GM12878 (cell line): Measurements from ENCODE around the gene RGR. TPM values are rescaled to one million over a fixed set of nuclear protein-coding genes. Genes with fewer than 3 reads are reported as not detected.

Experiments used
- ATAC-seq: fragments of 200-7000 bp; cut with Tn5 transposase; 3 replicates; pipeline ENCODE4 v1.9.1; 2020; ENCODE audit warnings: mild to moderate bottlenecking, moderate library complexity
- BruUV-seq: library from RNA; stranded (reverse); fragments of 400-500 nt; replicated peaks from 2 replicates; lab custom pipeline; 2021; lab: Mats Ljungman, UMichigan
- CTCF ChIA-PET: fragments of 300-600 bp; sonication (Branson Sonifier 250); formaldehyde crosslinking; extraction: SDS; loops from one replicate; lab custom pipeline; 2021; ENCODE audit warnings: inconsistent platforms; lab: Yijun Ruan, JAX
- POLR2A ChIA-PET: fragments of 350-600 bp; formaldehyde crosslinking; extraction: SDS; loops from one replicate; lab custom pipeline; 2021; ENCODE audit warnings: inconsistent platforms; lab: Charles Lee
- RAD21 ChIA-PET: fragments of 300-600 bp; sonication (Branson Sonifier 250); formaldehyde crosslinking; loops from one replicate; lab custom pipeline; 2023; ENCODE audit warnings: antibody characterized with exemption; ENCODE audit not compliant: unreplicated experiment; lab: Charles Lee
- SMC1A ChIA-PET: fragments of 300-600 bp; sonication (Branson Sonifier 250); formaldehyde crosslinking; loops from one replicate; lab custom pipeline; 2023; ENCODE audit not compliant: unreplicated experiment, uncharacterized antibody; lab: Charles Lee
- DNase-seq: peaks from one replicate; pipeline ENCODE4 v3.0.0-alpha.2; 2011; ENCODE audit warnings: low read depth, low spot score
- FAIRE-seq: peaks from 3 replicates; lab custom pipeline; 2011; peaks lifted over from hg19 to GRCh38; lab: Jason Lieb, UNC
- H2AFZ ChIP-seq: 2 replicates; pipeline ENCODE4 v1.6.0; 2011; ENCODE audit warnings: low read depth, low read length, control low read depth; ENCODE audit not compliant: control insufficient read depth
- H3K27ac ChIP-seq: 2 replicates; pipeline ENCODE4 v1.5.1; 2011; ENCODE audit warnings: control low read depth; ENCODE audit not compliant: control insufficient read depth, insufficient read depth
- H3K27me3 ChIP-seq, 2 experiments: replicated peaks in 1 of 2; 2 replicates each; pipeline versions ENCODE4 v1.6.0 to v1.6.1; 2011; ENCODE audit warnings: low read length in 1 of 2; ENCODE audit not compliant: control insufficient read depth in 2 of 2, insufficient read depth in 2 of 2
- H3K36me3 ChIP-seq, 2 experiments: 2 replicates each; pipeline ENCODE4 v1.5.1; 2011; ENCODE audit warnings: low read length in 1 of 2; ENCODE audit not compliant: control insufficient read depth in 2 of 2, insufficient read depth in 2 of 2
- H3K4me1 ChIP-seq: 2 replicates; pipeline ENCODE4 v1.6.1; 2011; ENCODE audit warnings: mild to moderate bottlenecking, low read length, moderate library complexity, mixed read lengths; ENCODE audit not compliant: control insufficient read depth, insufficient read depth
- H3K4me2 ChIP-seq: 2 replicates; pipeline ENCODE4 v1.6.0; 2011; ENCODE audit warnings: control low read depth; ENCODE audit not compliant: control insufficient read depth, insufficient read depth
- H3K4me3 ChIP-seq: fragments of 200-600 bp; sonication (generic); 2 replicates; pipeline ENCODE4 v1.5.1; 2016
- H3K79me2 ChIP-seq: 2 replicates; pipeline ENCODE4 v1.6.0; 2011; ENCODE audit warnings: low read length; ENCODE audit not compliant: control insufficient read depth, insufficient read depth
- H3K9ac ChIP-seq: 2 replicates; pipeline ENCODE4 v1.8.0; 2011; ENCODE audit warnings: low read length, control low read depth, mixed read lengths; ENCODE audit not compliant: control insufficient read depth, insufficient read depth
- H3K9me3 ChIP-seq: replicated peaks from 3 replicates; pipeline ENCODE4 v1.5.1; 2011; ENCODE audit warnings: mild to moderate bottlenecking, low read length; ENCODE audit not compliant: control insufficient read depth, insufficient read depth
- H4K20me1 ChIP-seq: 2 replicates; pipeline ENCODE4 v1.6.0; 2011; ENCODE audit not compliant: control insufficient read depth, insufficient read depth
- EED ChIP-seq: sonication (generic); IDR thresholded peaks from 2 replicates; pipeline ENCODE4 v1.6.1; 2016; ENCODE audit warnings: antibody characterized with exemption, low read depth
- EP300 ChIP-seq, 2 experiments: fragments of 150-350 bp in 1 of 2; IDR thresholded peaks; 2 replicates each; pipeline ENCODE4 v1.6.1; 2011 to 2012; ENCODE audit warnings: low read depth in 2 of 2, low read length in 2 of 2, borderline replicate concordance in 1 of 2, improper control_type of control experiment in 1 of 2, inconsistent platforms in 1 of 2; ENCODE audit not compliant: control insufficient read depth in 1 of 2
- ETV6 ChIP-seq, 2 experiments: fragments of 450-650 bp in 1 of 2; IDR thresholded peaks in 1 of 2; conservative IDR thresholded peaks in 1 of 2; 2 replicates each; pipeline ENCODE4 v1.6.1; 2014; ENCODE audit warnings: antibody characterized with exemption in 1 of 2, borderline replicate concordance in 1 of 2, low read depth in 1 of 2, mild to moderate bottlenecking in 1 of 2, moderate library complexity in 1 of 2
- IKZF1 ChIP-seq: fragments of 450-650 bp; conservative IDR thresholded peaks from 2 replicates; pipeline ENCODE4 v1.6.1; 2017; ENCODE audit warnings: antibody characterized with exemption, mild to moderate bottlenecking
- NFXL1 ChIP-seq: fragments of 450-650 bp; IDR thresholded peaks from 2 replicates; pipeline ENCODE4 v1.6.1; 2017; ENCODE audit warnings: antibody characterized with exemption, mild to moderate bottlenecking, borderline replicate concordance
- NR2C1 ChIP-seq: fragments of 450-650 bp; IDR thresholded peaks from 2 replicates; pipeline ENCODE4 v1.6.1; 2017; ENCODE audit warnings: antibody characterized with exemption, mild to moderate bottlenecking, moderate library complexity
- SMAD1 ChIP-seq: fragments of 450-650 bp; IDR thresholded peaks from 2 replicates; pipeline ENCODE4 v1.6.1; 2018; ENCODE audit warnings: mild to moderate bottlenecking, low read depth; ENCODE audit not compliant: partially characterized antibody
- SREBF1 ChIP-seq: IDR thresholded peaks from 2 replicates; pipeline ENCODE4 v1.6.1; 2012; ENCODE audit warnings: mild to moderate bottlenecking, low read length
- STAT3 ChIP-seq: IDR thresholded peaks from 2 replicates; pipeline ENCODE4 v1.6.1; 2011; ENCODE audit warnings: low read depth, low read length, improper control_type of control experiment
- ZNF24 ChIP-seq: fragments of 450-650 bp; IDR thresholded peaks from 2 replicates; pipeline ENCODE4 v1.6.1; 2017; ENCODE audit warnings: antibody characterized with exemption, mild to moderate bottlenecking
- WGBS: methylation state at CpG from one replicate; pipeline ENCODE4 v1.1.6; 2016; ENCODE audit warnings: low lambda C conversion rate; ENCODE audit not compliant: insufficient replicate concordance, insufficient coverage; ENCODE audit errors: missing lambda C conversion rate; 5-methylcytosine and 5-hydroxymethylcytosine counted together
- in situ Hi-C: fragments of 300-500 bp; cut with MboI; formaldehyde crosslinking; loops from 9 replicates; pipeline ENCODE4 v1.14.3; 2018; ENCODE audit warnings: mixed read lengths
- intact Hi-C: fragments of 100-400 bp; cut with micrococcal nuclease; formaldehyde crosslinking; loops from one replicate; pipeline ENCODE4 v1.14.2; 2022; ENCODE audit not compliant: unreplicated experiment
- polyA plus RNA-seq, 11 experiments: library from polyadenylated mRNA; depleted of rRNA in 4 of 11; unstranded in 6 of 11; stranded (reverse) in 5 of 11; fragments of >200 nt; fragmentation: Nextera tagmentation in 4 of 11; fragmentation: Illumina TruSeq in 1 of 11; extraction: Ambion mirVana in 4 of 11; extraction: Trizol in 1 of 11; gene quantifications; 1 replicate in 1 of 11; 2 replicates in 10 of 11; pipeline versions ENCODE4 v1.2.1 to v1.2.3, GENCODE V29; 2011 to 2016; ENCODE audit warnings: inconsistent platforms in 2 of 11, missing spikeins in 2 of 11, low read depth in 1 of 11
- total RNA-seq, 4 experiments: library from RNA; depleted of rRNA in 3 of 4; stranded (reverse); fragments of >200 nt in 3 of 4; fragmentation: Illumina TruSeq in 1 of 4; extraction: Trizol in 1 of 4; gene quantifications; 2 replicates each; pipeline versions ENCODE4 v1.2.1 to v1.2.3, GENCODE V29; 2013 to 2021

RGR gene
- total and polyA plus RNA-seq, 10 of the 15 experiments (the other 5 are each of a cell fraction or from before 2014, with no cell fraction given), result not detected

GRCh38 chr10:84232376-84232775 is 12.5 kb upstream of the RGR start (continued):
- TF ChIP-seq NR2C1 (no peak), SREBF1 (no peak), IKZF1 (no peak)

- DNase-seq (no peak), ATAC-seq (no peak), FAIRE-seq (no peak)
- ChIA-PET RAD21 (no interaction called here), SMC1A (no interaction called here), CTCF (interaction anchor here (1.1 to 1.2 kb wide), 2 partner anchors 85 to 303 kb away, joined by 4 to 6 read pairs; no protein-coding TSS in a partner anchor), POLR2A (no interaction called here)
- in situ Hi-C loops, result no loop called here
- Histone ChIP-seq H3K36me3 (no peaks in the 10 kb centered on the region), H3K4me1 (no peaks in the 10 kb centered on the region), H2AFZ (no peak overlapping the region), H3K27ac (no peak overlapping the region), H3K9ac (no peak overlapping the region), H3K79me2 (no peaks in the 10 kb centered on the region), H3K4me2 (no peak overlapping the region), H3K27me3 (no peaks in the 10 kb centered on the region; a peak in 2 of 4 replicates), H4K20me1 (no peaks in the 10 kb centered on the region), H3K9me3 (no peaks in the 10 kb centered on the region), H3K4me3 (no peak overlapping the region)
- TF ChIP-seq STAT3, result no peak
- no peak for TF ChIP-seq EP300 (IDR thresholded peaks at IDR 0.05; ENCODE audit: borderline replicate concordance in 1 of 2, control insufficient read depth in 1 of 2, low read depth in 2 of 2, low read length in 2 of 2)
- no peak for TF ChIP-seq NFXL1
- no peak for TF ChIP-seq EED
- TF ChIP-seq ETV6 (conservative IDR thresholded peaks at IDR 0.05 in 1 of 2, IDR thresholded peaks at IDR 0.05 in 1 of 2; ENCODE audit: borderline replicate concordance in 1 of 2, low read depth in 1 of 2), result no peak
- no peak for TF ChIP-seq SMAD1
- no peak for TF ChIP-seq ZNF24
- intact Hi-C loops, result no loop called here
- no TSS peak for BruUV-seq
- WGBS, result 12% methylated on average over 4 of the region's 4 CpGs
Measured at GRCh38 chr10:84233940-84234339, 10.9 kb upstream of the RGR start.
